Measurements from ENCODE around the gene CCDC116.
"Not testable (repeated sequence)": the region's sequence is repeated elsewhere in the genome, so short reads cannot be mapped to it uniquely, and the experiment has no call there.

CCDC116 gene

GRCh38 chr22:21634844-21635243, 2.3 kb downstream of the CCDC116 start:
- DNase-seq (ENCODE audit: low read depth in 2 of 2) = no peak
- TF ChIP-seq CTCF (IDR thresholded peaks at IDR 0.05; ENCODE audit: low read depth, low read length) = no peak
- H3K4me3 ChIP-seq (replicated peaks in 1 of 2; ENCODE audit: low read depth in 2 of 2, low read length in 2 of 2) = no peak overlapping the region

- no peak overlapping the region for H3K4me3 ChIP-seq (replicated peaks in 1 of 2; ENCODE audit: low read depth in 2 of 2, low read length in 2 of 2)
- DNase-seq (ENCODE audit: low read depth in 2 of 2) = no peak
- TF ChIP-seq CTCF (IDR thresholded peaks at IDR 0.05; ENCODE audit: low read depth, low read length) = no peak
Observed at GRCh38 chr22:21635771-21636510, 3.4 kb downstream of the CCDC116 start.

- H3K4me3 ChIP-seq (replicated peaks in 1 of 2; ENCODE audit: low read depth in 2 of 2, low read length in 2 of 2) = no peak overlapping the region
- no peak for DNase-seq (ENCODE audit: low read depth in 2 of 2)
- no peak for TF ChIP-seq CTCF (IDR thresholded peaks at IDR 0.05; ENCODE audit: low read depth, low read length)
Observed at GRCh38 chr22:21636629-21637218, 4.2 kb downstream of the CCDC116 start.

GRCh38 chr22:21637450-21637849, 4.9 kb downstream of the CCDC116 start:
- not testable (repeated sequence) for DNase-seq (ENCODE audit: low read depth in 2 of 2); H3K4me3 ChIP-seq (replicated peaks in 1 of 2; ENCODE audit: low read depth in 2 of 2, low read length in 2 of 2)

GRCh38 chr22:21639359-21639758, 6.8 kb downstream of the CCDC116 start:
- no peak for DNase-seq (ENCODE audit: low read depth in 2 of 2)
- TF ChIP-seq CTCF (IDR thresholded peaks at IDR 0.05; ENCODE audit: low read depth, low read length) = no peak

GRCh38 chr22:21640810-21641209, 8.2 kb downstream of the CCDC116 start:
- DNase-seq (ENCODE audit: low read depth in 2 of 2) = no peak
- no peak overlapping the region for H3K4me3 ChIP-seq (replicated peaks in 1 of 2; ENCODE audit: low read depth in 2 of 2, low read length in 2 of 2)
- TF ChIP-seq CTCF (IDR thresholded peaks at IDR 0.05; ENCODE audit: low read depth, low read length) = no peak

More at GRCh38 chr22:21639359-21639758, 6.8 kb downstream of the CCDC116 start:
- no peak overlapping the region for H3K4me3 ChIP-seq (replicated peaks in 1 of 2; ENCODE audit: low read depth in 2 of 2, low read length in 2 of 2)

- peak; percentile 65 to 70 for DNase-seq (ENCODE audit: low read depth in 2 of 2)
- TF ChIP-seq CTCF (IDR thresholded peaks at IDR 0.05; ENCODE audit: low read depth, low read length) = peak; percentile 62
- peak overlapping the region; percentile 47 to 51 for H3K4me3 ChIP-seq (replicated peaks in 1 of 2; ENCODE audit: low read depth in 2 of 2, low read length in 2 of 2)
Observed at GRCh38 chr22:21641417-21641788, 8.8 kb downstream of the CCDC116 start.
